Measurements from ENCODE around the gene SH3BGR. TPM values are rescaled to one million over a fixed set of nuclear protein-coding genes. Genes with fewer than 3 reads are reported as not detected.
A peak's percentile ranks its signal among the peaks of the same experiment; 100 is the strongest.

Gene SH3BGR
- total RNA-seq, 1 donor from 2014 or later: 0.63 TPM

DNA sequence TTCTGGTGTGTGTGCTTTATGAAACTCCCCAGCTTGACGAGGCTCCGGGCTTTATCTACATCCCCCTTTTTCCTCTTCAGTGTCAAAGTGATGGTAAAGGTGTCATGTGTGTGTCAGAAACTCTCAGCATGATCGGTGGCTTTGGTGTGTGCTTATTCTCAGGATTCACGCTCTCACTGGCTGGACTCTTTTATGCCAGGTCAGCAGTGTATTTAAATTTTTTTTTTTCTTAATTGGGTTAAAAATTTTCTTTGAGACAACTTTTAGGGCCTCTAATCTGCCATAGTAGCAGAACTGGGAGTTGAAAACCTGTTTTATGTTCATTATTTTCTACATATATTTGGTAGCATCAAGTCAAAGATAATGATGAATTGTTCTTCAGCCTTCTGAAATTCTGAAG lies 21.0 kb downstream of the SH3BGR start:
- Mint-ChIP-seq H3K4me3 (no peak overlapping the region), H3K9me3 (no peaks in the 10 kb centered on the region), H3K27me3 (no peaks in the 10 kb centered on the region), H3K27ac (no peak overlapping the region), H3K36me3 (ENCODE audit: low read depth) (no peaks in the 10 kb centered on the region), H3K4me1 (no peaks in the 10 kb centered on the region)
- peak; percentile 19 for DNase-seq
- intact Hi-C loops (cut with micrococcal nuclease): no loop called here

DNA sequence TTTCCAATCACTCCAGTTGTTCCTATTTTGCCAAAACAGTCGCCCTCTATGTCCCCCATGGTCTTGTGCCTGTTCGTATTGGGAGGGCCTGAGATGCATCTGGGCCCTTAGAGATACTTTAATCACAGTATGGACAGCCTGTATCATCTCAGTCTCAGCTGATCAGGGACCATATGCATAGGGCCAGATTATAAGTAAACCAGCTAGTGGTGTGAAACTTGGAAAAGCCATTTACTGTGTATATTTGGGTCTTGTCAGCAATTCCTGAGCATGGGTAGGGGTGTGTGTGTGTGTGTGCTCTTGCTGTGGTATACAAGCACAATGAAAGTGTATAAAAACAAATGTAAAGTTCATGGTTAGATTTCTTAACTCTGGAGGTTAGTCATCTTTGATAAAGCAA lies 22.8 kb downstream of the SH3BGR start:
- Mint-ChIP-seq H3K9me3 (no peaks in the 10 kb centered on the region), H3K4me1 (no peaks in the 10 kb centered on the region), H3K36me3 (ENCODE audit: low read depth) (no peaks in the 10 kb centered on the region), H3K4me3 (no peak overlapping the region), H3K27me3 (no peaks in the 10 kb centered on the region), H3K27ac (no peak overlapping the region)
- intact Hi-C loops (cut with micrococcal nuclease): no loop called here
- no peak for DNase-seq

- no peaks in the 10 kb centered on the region for H3K4me1 Mint-ChIP-seq
- no peak overlapping the region for H3K27ac Mint-ChIP-seq
- DNase-seq: no peak
- H3K9me3 Mint-ChIP-seq: no peaks in the 10 kb centered on the region
- no peaks in the 10 kb centered on the region for H3K36me3 Mint-ChIP-seq (ENCODE audit: low read depth)
- H3K27me3 Mint-ChIP-seq: no peaks in the 10 kb centered on the region
- intact Hi-C loops (cut with micrococcal nuclease): no loop called here
- no peak overlapping the region for H3K4me3 Mint-ChIP-seq
These were observed 27.5 kb downstream of the SH3BGR start for GRCh38 chr21:39479164-39479813.

- Mint-ChIP-seq H3K27me3 (no peaks in the 10 kb centered on the region), H3K27ac (no peak overlapping the region), H3K4me1 (no peaks in the 10 kb centered on the region), H3K4me3 (no peak overlapping the region), H3K36me3 (ENCODE audit: low read depth) (no peaks in the 10 kb centered on the region), H3K9me3 (no peaks in the 10 kb centered on the region)
- DNase-seq: no peak
- intact Hi-C loops (cut with micrococcal nuclease): no loop called here
These were observed 28.0 kb downstream of the SH3BGR start for GRCh38 chr21:39479814-39480182.

DNA sequence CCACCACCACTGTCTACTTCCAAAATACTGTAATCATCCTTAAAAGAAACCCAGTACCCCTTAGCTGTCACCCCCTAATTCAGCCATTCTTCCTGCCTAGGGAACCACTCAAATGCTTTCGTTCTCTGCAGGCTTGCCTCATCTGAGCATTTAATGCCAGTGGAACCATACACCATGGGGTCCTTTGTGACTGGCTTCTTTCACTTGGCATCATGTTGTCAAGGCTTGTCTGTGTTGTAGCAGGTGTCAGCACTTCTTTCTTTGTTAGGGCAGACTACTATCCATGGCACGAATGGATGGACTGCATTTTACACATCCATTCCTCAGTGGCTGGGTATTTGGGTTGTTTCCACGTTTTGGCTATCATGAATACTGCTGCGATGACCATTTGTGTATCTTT lies 28.5 kb downstream of the SH3BGR start:
- no peak for DNase-seq
- intact Hi-C loops (cut with micrococcal nuclease): no loop called here
- H3K27ac Mint-ChIP-seq: no peak overlapping the region
- H3K9me3 Mint-ChIP-seq: no peaks in the 10 kb centered on the region
- no peaks in the 10 kb centered on the region for H3K27me3 Mint-ChIP-seq
- no peaks in the 10 kb centered on the region for H3K36me3 Mint-ChIP-seq (ENCODE audit: low read depth)
- no peak overlapping the region for H3K4me3 Mint-ChIP-seq
- no peaks in the 10 kb centered on the region for H3K4me1 Mint-ChIP-seq

GRCh38 chr21:39481886-39482285 lies 30.1 kb downstream of the SH3BGR start:
- no peaks in the 10 kb centered on the region for H3K36me3 Mint-ChIP-seq (ENCODE audit: low read depth)
- H3K4me1 Mint-ChIP-seq: no peaks in the 10 kb centered on the region
- no peak overlapping the region for H3K27ac Mint-ChIP-seq
- DNase-seq: no peak
- intact Hi-C loops (cut with micrococcal nuclease): no loop called here
- no peaks in the 10 kb centered on the region for H3K27me3 Mint-ChIP-seq
- H3K9me3 Mint-ChIP-seq: no peaks in the 10 kb centered on the region
- no peak overlapping the region for H3K4me3 Mint-ChIP-seq

DNA sequence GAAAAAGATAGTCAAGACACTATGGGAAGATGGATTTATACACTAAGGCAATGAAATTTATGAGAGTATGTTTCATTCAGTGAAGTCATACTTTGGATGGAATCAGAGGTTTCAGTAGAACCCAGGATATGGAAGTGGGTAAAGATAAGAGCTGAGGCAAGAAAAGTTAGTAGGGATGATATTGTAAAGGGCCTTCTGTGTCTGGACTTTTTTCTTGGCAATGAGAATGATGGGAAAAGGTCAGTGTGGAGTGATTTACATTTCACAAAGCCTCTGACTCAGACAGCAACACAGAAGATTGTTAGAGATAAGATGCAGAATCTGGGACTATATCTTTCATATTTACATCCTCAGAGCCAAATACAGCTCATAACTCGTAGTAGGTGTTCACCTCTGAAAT lies 32.1 kb downstream of the SH3BGR start:
- H3K9me3 Mint-ChIP-seq: no peaks in the 10 kb centered on the region
- H3K27ac Mint-ChIP-seq: no peak overlapping the region
- no peaks in the 10 kb centered on the region for H3K27me3 Mint-ChIP-seq
- no peak overlapping the region for H3K4me3 Mint-ChIP-seq
- intact Hi-C loops (cut with micrococcal nuclease): no loop called here
- no peaks in the 10 kb centered on the region for H3K4me1 Mint-ChIP-seq
- no peaks in the 10 kb centered on the region for H3K36me3 Mint-ChIP-seq (ENCODE audit: low read depth)
- DNase-seq: no peak

- Mint-ChIP-seq H3K4me3 (no peak overlapping the region), H3K36me3 (ENCODE audit: low read depth) (no peaks in the 10 kb centered on the region), H3K9me3 (no peaks in the 10 kb centered on the region), H3K4me1 (no peaks in the 10 kb centered on the region), H3K27ac (no peak overlapping the region), H3K27me3 (no peaks in the 10 kb centered on the region)
- no peak for DNase-seq
- intact Hi-C loops (cut with micrococcal nuclease): no loop called here
These were observed 33.0 kb downstream of the SH3BGR start for GRCh38 chr21:39484711-39485276.

DNA sequence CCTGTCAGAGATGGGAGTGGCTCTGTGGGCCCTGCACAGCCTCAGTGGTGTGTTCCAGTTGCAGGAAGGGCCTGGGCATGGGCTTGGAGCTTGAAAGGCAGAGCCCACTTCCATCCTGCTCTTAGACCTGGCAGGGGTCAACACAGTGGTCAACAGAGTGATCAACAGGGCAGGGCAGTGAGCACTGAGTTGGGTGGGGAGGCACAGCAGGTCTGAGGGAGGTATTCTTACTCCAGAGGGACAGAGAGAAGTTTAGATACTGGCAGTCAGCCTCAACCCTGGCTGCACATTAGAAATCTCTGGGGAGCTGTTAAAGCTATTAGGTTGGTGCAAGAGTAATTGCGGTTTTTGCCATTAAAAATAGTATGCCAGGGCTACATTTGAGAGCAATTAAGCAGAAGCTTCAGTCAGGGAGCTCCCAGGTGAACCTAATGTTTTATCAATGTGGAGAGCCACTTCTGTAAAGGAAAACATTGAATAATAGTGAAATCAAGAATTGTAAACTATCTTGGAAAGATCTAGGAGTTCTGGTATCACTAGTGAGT lies 37.7 kb downstream of the SH3BGR start:
- Mint-ChIP-seq H3K27ac (no peak overlapping the region), H3K27me3 (no peaks in the 10 kb centered on the region), H3K9me3 (no peaks in the 10 kb centered on the region), H3K4me1 (no peaks in the 10 kb centered on the region), H3K4me3 (no peak overlapping the region), H3K36me3 (ENCODE audit: low read depth) (no peaks in the 10 kb centered on the region)
- DNase-seq: no peak
- intact Hi-C loops (cut with micrococcal nuclease): no loop called here

GRCh38 chr21:39499156-39499555 lies 47.4 kb downstream of the SH3BGR start:
- no peaks in the 10 kb centered on the region for H3K36me3 Mint-ChIP-seq (ENCODE audit: low read depth)
- no peaks in the 10 kb centered on the region for H3K27me3 Mint-ChIP-seq
- H3K9me3 Mint-ChIP-seq: no peaks in the 10 kb centered on the region
- H3K4me3 Mint-ChIP-seq: no peak overlapping the region
- DNase-seq: no peak
- H3K27ac Mint-ChIP-seq: no peak overlapping the region
- intact Hi-C loops (cut with micrococcal nuclease): no loop called here
- no peaks in the 10 kb centered on the region for H3K4me1 Mint-ChIP-seq

DNA sequence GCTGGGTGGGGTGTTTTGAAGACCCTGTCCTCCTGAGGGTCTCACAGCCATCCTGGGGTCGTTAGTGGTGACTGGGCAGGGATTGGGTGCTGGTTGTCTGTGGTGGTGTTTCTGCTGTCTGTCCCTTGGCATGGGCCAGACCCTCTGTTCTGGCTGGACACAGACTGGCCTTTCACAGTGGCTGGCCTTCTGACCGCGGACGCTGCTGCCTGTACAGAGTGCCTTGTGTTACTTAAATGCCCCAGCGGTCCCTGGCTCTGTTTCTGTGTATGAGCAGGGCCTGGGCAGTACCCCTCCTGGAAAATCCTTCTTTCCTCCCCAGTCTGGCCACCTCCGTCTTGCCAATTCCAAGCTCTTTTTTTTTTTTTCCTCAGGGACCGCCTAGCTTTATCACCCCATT lies 50.9 kb downstream of the SH3BGR start:
- H3K9me3 Mint-ChIP-seq: no peaks in the 10 kb centered on the region
- no peak overlapping the region for H3K4me3 Mint-ChIP-seq
- no peak overlapping the region for H3K27ac Mint-ChIP-seq
- no peak for DNase-seq
- H3K36me3 Mint-ChIP-seq (ENCODE audit: low read depth): no peaks in the 10 kb centered on the region
- no peaks in the 10 kb centered on the region for H3K4me1 Mint-ChIP-seq
- intact Hi-C loops (cut with micrococcal nuclease): no loop called here
- no peaks in the 10 kb centered on the region for H3K27me3 Mint-ChIP-seq

DNA sequence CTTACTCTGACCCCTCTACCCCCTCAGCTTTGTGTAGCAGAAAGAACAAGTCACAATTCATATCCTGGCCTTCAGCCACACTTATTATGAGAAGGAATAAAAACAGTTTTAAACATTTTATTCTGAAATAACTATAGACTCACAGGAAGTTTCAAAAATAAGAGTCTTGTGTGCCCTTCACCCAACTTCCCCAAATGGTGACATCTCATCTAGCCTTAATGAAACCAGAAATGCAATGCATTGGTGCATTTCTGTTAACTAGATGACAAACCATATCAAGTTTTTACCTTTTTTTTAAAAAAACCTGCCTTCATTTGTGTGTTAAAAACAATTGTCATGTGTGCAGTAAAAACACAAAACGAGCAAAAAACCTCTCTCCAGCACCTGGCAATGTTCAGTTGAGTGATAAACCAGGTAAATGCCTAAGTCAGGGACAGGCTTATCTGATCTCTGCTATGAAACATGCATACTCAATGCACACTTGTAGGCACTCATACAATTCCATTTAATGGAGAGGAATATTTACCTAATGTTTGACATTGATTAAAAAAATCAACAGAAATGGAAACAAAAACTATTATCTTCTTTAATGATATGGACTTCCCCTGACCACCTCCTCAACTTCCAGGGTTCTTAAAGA lies 51.5 kb downstream of the SH3BGR start:
- H3K36me3 Mint-ChIP-seq (ENCODE audit: low read depth): no peaks in the 10 kb centered on the region
- intact Hi-C loops (cut with micrococcal nuclease): no loop called here
- DNase-seq: peak; percentile 15
- H3K4me3 Mint-ChIP-seq: no peak overlapping the region
- no peaks in the 10 kb centered on the region for H3K27me3 Mint-ChIP-seq
- no peak overlapping the region for H3K27ac Mint-ChIP-seq
- H3K9me3 Mint-ChIP-seq: no peaks in the 10 kb centered on the region
- H3K4me1 Mint-ChIP-seq: no peaks in the 10 kb centered on the region

GRCh38 chr21:39504230-39504629 lies 52.5 kb downstream of the SH3BGR start:
- Mint-ChIP-seq H3K27ac (no peak overlapping the region), H3K27me3 (no peaks in the 10 kb centered on the region), H3K4me1 (no peaks in the 10 kb centered on the region), H3K36me3 (ENCODE audit: low read depth) (no peaks in the 10 kb centered on the region), H3K9me3 (no peaks in the 10 kb centered on the region), H3K4me3 (no peak overlapping the region)
- intact Hi-C loops (cut with micrococcal nuclease): no loop called here
- peak; percentile 47 for DNase-seq

- H3K27me3 Mint-ChIP-seq: no peaks in the 10 kb centered on the region
- intact Hi-C loops (cut with micrococcal nuclease): no loop called here
- no peak overlapping the region for H3K27ac Mint-ChIP-seq
- DNase-seq: peak; percentile 0
- no peaks in the 10 kb centered on the region for H3K4me1 Mint-ChIP-seq
- H3K36me3 Mint-ChIP-seq (ENCODE audit: low read depth): no peaks in the 10 kb centered on the region
- no peak overlapping the region for H3K4me3 Mint-ChIP-seq
- no peaks in the 10 kb centered on the region for H3K9me3 Mint-ChIP-seq
These were observed 58.5 kb downstream of the SH3BGR start for GRCh38 chr21:39510240-39510639.
